Esophagus squamous epithelium (tissue), 5 donors: Measurements from ENCODE around the gene SAMD11. TPM values are rescaled to one million over a fixed set of nuclear protein-coding genes. Genes with fewer than 3 reads are reported as not detected.

ENCODE experiments used
- DNase-seq: peaks from one replicate; lab custom pipeline; 2025; lab: John Stamatoyannopoulos, UW
- H3K27ac ChIP-seq, 4 donors: fragments of 200-600 bp; sonication (generic); one replicate each; pipeline ENCODE4 v1.5.1; 2016 to 2019; ENCODE audit warnings: mild to moderate bottlenecking in 1 of 4
- H3K27me3 ChIP-seq, 4 donors: fragments of 200-600 bp; sonication (generic); 1 replicate in 3 of 4; 2 replicates in 1 of 4; pipeline versions ENCODE4 v1.5.1 to v1.6.0; 2017 to 2021; ENCODE audit warnings: antibody characterized with exemption in 1 of 4
- H3K36me3 ChIP-seq, 3 donors: fragments of 200-600 bp; sonication (generic); one replicate each; pipeline ENCODE4 v1.5.1; 2016 to 2019
- H3K4me1 ChIP-seq, 3 donors: fragments of 200-600 bp; sonication (generic); one replicate each; pipeline ENCODE4 v1.5.1; 2017 to 2019
- H3K4me3 ChIP-seq, 4 donors: fragments of 200-600 bp; sonication (generic); 1 replicate in 3 of 4; 2 replicates in 1 of 4; pipeline ENCODE4 v1.5.1; 2016 to 2019; ENCODE audit warnings: mild to moderate bottlenecking in 2 of 4, moderate library complexity in 1 of 4
- H3K9me3 ChIP-seq, 3 donors: fragments of 200-600 bp; sonication (generic); one replicate each; pipeline ENCODE4 v1.5.1; 2016 to 2019
- POLR2A ChIP-seq, 4 donors: fragments of 450-650 bp; IDR thresholded peaks; one replicate each; pipeline ENCODE4 v1.6.1; 2017; ENCODE audit warnings: antibody characterized with exemption in 4 of 4, mild to moderate bottlenecking in 4 of 4, moderate library complexity in 3 of 4
- WGBS, 2 donors: methylation state at CpG; one replicate each; pipeline ENCODE4 v1.1.5; 2018; 5-methylcytosine and 5-hydroxymethylcytosine counted together
- intact Hi-C: fragments of 100-400 bp; cut with DNase I; formaldehyde crosslinking; loops from one replicate; pipeline ENCODE4 v1.15.0; 2022
- total RNA-seq, 4 donors: library from RNA; depleted of rRNA; stranded (reverse); fragments of >200 nt; gene quantifications; one replicate each; pipeline ENCODE4 v1.1.0, GENCODE V29; 2016
- TF ChIP-seq, protein P1 (sequence below), 6 experiments: fragments of 450-650 bp in 4 of 6; fragments of 200-600 bp in 2 of 6; sonication (generic) in 2 of 6; IDR thresholded peaks; one replicate each; pipeline ENCODE4 v1.5.1; 2016 to 2019; ENCODE audit warnings: antibody characterized with exemption in 6 of 6, mild to moderate bottlenecking in 4 of 6, moderate library complexity in 4 of 6
- donor health status: DM: yes; HTN: yes; CAD: no.

SAMD11 gene
- total RNA-seq, 4 donors from 2014 or later = 0.48 to 0.95 (median 0.57) TPM; not detected in 1

DNA sequence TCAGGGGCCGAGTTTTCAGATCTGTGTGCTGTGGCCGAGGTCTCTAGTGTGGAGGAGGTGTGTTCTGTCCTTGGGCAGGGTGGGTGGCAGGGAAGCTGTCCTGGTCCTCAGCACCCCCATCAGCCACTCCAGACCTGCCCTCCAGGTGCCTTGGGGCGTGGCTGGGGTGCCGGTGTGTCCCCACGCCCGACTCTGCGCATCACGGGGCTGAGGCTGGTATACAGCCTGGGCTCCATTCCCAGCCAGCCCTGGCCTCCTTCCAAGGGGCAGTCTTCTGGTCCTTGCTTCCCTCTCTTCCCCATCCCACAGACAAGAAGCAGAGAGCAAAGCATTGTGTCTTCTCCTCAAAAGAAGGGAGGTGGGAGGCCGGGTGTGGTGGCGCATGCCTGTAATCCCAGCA is 4.0 kb downstream of the SAMD11 start:
- Histone ChIP-seq H3K27me3 (peaks cover 9 to 100% (median 22%) of the 10 kb centered on the region in 4 donors), H3K27ac (no peak overlapping the region), H3K36me3 (no peaks in the 10 kb centered on the region), H3K4me3 (no peak overlapping the region), H3K9me3 (no peaks in the 10 kb centered on the region), H3K4me1 (peaks cover 17 to 63% (median 27%) of the 10 kb centered on the region in 3 donors)
- no peak for DNase-seq
- WGBS, 2 donors = 36% methylated on average over 3 of the region's 10 CpGs; no CpG with 5 or more reads in 1 of the 2 donors
- intact Hi-C loops = no loop called here
- TF ChIP-seq POLR2A (IDR thresholded peaks at IDR 0.05) = no peak
- TF ChIP-seq, protein P1, sequence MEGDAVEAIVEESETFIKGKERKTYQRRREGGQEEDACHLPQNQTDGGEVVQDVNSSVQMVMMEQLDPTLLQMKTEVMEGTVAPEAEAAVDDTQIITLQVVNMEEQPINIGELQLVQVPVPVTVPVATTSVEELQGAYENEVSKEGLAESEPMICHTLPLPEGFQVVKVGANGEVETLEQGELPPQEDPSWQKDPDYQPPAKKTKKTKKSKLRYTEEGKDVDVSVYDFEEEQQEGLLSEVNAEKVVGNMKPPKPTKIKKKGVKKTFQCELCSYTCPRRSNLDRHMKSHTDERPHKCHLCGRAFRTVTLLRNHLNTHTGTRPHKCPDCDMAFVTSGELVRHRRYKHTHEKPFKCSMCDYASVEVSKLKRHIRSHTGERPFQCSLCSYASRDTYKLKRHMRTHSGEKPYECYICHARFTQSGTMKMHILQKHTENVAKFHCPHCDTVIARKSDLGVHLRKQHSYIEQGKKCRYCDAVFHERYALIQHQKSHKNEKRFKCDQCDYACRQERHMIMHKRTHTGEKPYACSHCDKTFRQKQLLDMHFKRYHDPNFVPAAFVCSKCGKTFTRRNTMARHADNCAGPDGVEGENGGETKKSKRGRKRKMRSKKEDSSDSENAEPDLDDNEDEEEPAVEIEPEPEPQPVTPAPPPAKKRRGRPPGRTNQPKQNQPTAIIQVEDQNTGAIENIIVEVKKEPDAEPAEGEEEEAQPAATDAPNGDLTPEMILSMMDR (IDR thresholded peaks at IDR 0.05) = no peak

DNA sequence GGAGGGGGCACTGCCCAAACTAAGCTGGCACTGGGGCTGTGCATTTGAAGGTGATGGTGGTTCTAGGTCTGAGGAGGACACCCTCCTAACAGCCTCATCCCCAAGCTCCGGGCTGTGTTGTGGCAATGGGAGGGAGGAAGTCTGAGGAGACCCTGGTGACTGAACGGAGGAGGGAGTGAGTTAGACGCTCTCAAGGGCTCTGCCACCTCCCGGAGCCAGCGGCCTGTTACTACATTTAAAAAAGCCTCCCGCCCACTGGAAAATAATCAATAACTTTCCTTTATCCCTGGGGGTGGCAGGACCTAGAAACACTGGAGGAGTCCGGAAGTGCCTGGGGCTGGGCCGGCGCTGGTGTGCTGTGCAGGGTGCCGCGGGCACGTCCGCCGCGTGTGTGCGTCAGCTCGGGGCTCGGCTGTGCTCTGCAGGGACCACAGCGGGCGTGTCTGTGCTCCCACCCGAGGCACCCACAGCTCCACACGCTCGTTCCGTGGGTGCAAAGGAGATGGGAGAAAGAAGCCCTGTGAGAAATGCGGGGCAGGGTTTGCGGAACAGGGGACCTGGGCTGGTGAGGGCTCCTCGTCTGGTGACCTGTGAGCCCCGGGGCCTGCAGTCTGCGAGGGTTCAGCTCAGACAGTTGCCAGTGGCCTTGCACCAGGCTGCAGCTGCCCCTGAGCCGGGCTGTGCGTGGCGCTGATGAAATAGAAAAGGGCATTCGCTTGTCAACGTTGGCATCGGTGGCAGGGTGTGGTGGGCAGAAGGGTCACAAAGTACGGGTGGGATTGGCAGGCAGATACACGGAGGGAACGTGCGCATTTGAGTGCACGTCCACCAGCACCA is 5.3 kb downstream of the SAMD11 start:
- Histone ChIP-seq H3K27ac (no peak overlapping the region), H3K36me3 (no peaks in the 10 kb centered on the region), H3K9me3 (no peaks in the 10 kb centered on the region), H3K4me3 (no peak overlapping the region), H3K27me3 (peaks cover 4 to 98% (median 24%) of the 10 kb centered on the region in 4 donors), H3K4me1 (peaks cover 11 to 60% (median 16%) of the 10 kb centered on the region in 3 donors)
- no peak for DNase-seq
- 40 to 56% methylated on average over 7 to 17 of the region's 40 CpGs for WGBS, 2 donors
- intact Hi-C loops = no loop called here
- TF ChIP-seq, protein P1 (IDR thresholded peaks at IDR 0.05) = no peak
- TF ChIP-seq POLR2A (IDR thresholded peaks at IDR 0.05) = no peak

DNA sequence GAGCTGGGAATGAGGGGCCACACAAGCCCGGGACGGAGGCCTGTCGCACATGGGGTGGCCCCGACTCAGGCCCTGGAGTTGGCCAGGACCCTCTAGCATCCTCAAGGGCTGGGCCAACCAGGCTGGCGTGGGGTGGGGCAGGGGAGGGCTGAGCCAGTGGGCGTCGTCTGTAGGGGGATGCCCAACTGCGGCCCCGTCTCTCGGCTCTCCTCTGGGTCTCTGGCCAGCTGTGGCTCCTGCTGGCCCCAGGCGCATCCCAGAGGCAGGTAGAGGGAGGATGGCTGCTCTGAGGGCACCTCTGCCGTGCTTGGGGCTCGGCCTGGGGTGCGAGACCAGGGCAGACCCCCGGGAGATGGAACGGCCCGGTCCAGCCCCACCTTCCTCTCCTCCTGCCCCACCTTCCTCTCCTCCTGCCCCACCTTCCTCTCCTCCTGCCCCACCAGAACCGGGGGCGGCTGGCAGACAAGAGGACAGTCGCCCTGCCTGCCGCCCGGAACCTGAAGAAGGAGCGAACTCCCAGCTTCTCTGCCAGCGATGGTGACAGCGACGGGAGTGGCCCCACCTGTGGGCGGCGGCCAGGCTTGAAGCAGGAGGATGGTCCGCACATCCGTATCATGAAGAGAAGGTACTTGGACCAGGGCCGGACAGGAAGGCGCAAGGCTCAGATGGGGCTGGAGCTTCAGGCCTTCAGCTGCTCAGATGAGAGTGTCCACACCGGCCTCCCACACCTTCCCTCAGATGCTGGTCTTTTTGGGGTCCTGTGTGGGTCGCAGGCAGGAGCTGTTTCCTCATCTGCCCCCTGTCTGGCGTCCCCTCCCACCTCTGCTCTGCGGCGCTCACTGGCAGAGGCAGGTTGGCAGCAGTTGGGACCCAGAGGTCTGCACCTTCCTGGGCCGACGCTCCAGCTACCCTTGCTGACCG is 6.2 kb downstream of the SAMD11 start:
- Histone ChIP-seq H3K4me3 (no peak overlapping the region), H3K4me1 (peaks cover 6 to 54% (median 8%) of the 10 kb centered on the region in 3 donors), H3K9me3 (no peaks in the 10 kb centered on the region), H3K27ac (no peak overlapping the region), H3K36me3 (no peaks in the 10 kb centered on the region), H3K27me3 (peaks cover 2 to 92% (median 23%) of the 10 kb centered on the region in 4 donors)
- DNase-seq = no peak
- TF ChIP-seq, protein P1 (IDR thresholded peaks at IDR 0.05) = no peak
- TF ChIP-seq POLR2A (IDR thresholded peaks at IDR 0.05) = no peak
- WGBS, 2 donors = 47 to 75% methylated on average over 6 to 9 of the region's 40 CpGs
- intact Hi-C loops = no loop called here

DNA sequence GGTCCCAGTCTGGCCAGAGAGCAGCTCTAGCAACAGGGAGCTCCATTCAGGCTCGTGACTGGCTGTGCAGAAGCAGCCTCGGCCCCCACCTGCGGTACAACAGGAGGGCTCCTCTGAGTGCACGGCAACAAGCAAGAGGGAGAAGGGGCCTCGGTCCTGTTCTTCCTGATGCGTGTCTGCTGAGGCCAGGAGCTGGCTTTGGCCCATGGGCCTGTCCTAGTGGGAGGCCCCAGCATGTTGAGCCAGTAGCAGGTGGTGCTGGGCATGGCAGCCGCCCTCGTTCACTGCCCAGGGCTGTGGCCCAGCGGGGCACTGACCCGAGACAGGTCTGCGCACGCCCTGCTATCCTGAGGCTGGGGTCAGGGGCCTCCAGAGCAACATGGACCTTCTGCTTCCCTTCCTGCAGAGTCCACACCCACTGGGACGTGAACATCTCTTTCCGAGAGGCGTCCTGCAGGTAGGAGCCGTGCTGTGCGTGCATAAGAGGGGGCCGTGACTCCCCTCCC is 7.0 kb downstream of the SAMD11 start:
- intact Hi-C loops = no loop called here
- H3K9me3 ChIP-seq = no peaks in the 10 kb centered on the region
- no peak overlapping the region for H3K27ac ChIP-seq
- peaks cover 5 to 54% (median 8%) of the 10 kb centered on the region in 3 donors for H3K4me1 ChIP-seq
- no peak for DNase-seq
- peaks cover 8 to 92% (median 24%) of the 10 kb centered on the region in 4 donors for H3K27me3 ChIP-seq
- TF ChIP-seq, protein P1 (IDR thresholded peaks at IDR 0.05) = no peak
- TF ChIP-seq POLR2A (IDR thresholded peaks at IDR 0.05) = no peak
- H3K4me3 ChIP-seq = no peak overlapping the region
- 50 to 67% methylated on average over 1 to 10 of the region's 18 CpGs for WGBS, 2 donors
- H3K36me3 ChIP-seq = no peaks in the 10 kb centered on the region
